Measurements from ENCODE around the gene MTAP.

DNA sequence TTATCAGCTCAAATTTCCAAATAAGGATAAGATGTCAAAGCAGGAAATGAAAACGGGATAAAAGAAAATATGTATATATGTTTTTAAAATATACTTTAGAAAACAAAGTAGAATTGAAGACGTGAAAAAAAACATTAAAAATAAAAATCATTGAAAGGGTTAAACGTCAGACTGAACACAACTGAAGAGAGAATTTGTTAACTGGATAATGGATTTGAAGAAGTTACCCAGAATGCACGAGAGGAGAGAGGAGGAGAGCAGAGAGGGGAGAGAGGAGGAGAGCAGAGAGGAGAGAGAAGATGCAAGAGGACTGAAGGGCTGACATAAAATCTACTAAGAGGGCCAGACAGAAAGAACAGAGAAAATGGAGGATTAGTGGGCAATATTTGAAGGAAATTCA, 103.8 kb downstream of the MTAP start:
- TF ChIP-seq, protein P1, sequence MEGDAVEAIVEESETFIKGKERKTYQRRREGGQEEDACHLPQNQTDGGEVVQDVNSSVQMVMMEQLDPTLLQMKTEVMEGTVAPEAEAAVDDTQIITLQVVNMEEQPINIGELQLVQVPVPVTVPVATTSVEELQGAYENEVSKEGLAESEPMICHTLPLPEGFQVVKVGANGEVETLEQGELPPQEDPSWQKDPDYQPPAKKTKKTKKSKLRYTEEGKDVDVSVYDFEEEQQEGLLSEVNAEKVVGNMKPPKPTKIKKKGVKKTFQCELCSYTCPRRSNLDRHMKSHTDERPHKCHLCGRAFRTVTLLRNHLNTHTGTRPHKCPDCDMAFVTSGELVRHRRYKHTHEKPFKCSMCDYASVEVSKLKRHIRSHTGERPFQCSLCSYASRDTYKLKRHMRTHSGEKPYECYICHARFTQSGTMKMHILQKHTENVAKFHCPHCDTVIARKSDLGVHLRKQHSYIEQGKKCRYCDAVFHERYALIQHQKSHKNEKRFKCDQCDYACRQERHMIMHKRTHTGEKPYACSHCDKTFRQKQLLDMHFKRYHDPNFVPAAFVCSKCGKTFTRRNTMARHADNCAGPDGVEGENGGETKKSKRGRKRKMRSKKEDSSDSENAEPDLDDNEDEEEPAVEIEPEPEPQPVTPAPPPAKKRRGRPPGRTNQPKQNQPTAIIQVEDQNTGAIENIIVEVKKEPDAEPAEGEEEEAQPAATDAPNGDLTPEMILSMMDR (IDR thresholded peaks at IDR 0.05), result no peak
- TF ChIP-seq POLR2A (IDR thresholded peaks at IDR 0.05), result no peak
